Prostate gland (tissue), 2 donors: ENCODE data around the gene ITPRID2.

Experiments used
- POLR2A ChIP-seq: fragments of 450-650 bp; IDR thresholded peaks from one replicate; pipeline ENCODE4 v1.6.1; 2016; ENCODE audit warnings: antibody characterized with exemption, mild to moderate bottlenecking
- POLR2AphosphoS5 ChIP-seq: sonication (generic); formaldehyde crosslinking; IDR thresholded peaks from one replicate; pipeline ENCODE4 v1.6.1; 2017; ENCODE audit warnings: antibody characterized with exemption
- TF ChIP-seq, protein P1 (sequence below), 4 experiments: fragments of 200-600 bp in 2 of 4; fragments of 450-650 bp in 2 of 4; sonication (generic) in 2 of 4; IDR thresholded peaks; 1 replicate in 3 of 4; 2 replicates in 1 of 4; pipeline ENCODE4 v1.5.1; 2016 to 2019; ENCODE audit warnings: antibody characterized with exemption in 4 of 4, mild to moderate bottlenecking in 2 of 4, moderate library complexity in 2 of 4

DNA sequence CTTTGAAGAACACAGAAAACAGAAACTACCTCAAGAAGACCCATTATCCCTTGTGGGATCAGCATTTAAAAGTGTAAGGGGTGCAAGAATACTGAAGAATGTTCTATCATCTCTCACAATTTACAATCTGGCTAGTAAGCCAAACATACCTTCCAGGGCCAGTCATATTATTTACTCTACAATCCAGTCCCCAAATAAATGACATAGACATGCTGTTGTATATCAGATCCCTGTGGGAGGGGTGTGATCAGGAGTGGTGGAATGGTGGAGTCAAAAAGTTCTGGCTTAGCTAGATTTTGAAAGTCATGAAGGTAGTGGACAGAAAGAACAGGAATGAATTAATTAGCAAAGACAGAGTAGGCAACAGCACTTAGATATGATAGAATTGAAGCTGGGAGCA, 1.8 kb upstream of the ITPRID2 start:
- TF ChIP-seq, protein P1, sequence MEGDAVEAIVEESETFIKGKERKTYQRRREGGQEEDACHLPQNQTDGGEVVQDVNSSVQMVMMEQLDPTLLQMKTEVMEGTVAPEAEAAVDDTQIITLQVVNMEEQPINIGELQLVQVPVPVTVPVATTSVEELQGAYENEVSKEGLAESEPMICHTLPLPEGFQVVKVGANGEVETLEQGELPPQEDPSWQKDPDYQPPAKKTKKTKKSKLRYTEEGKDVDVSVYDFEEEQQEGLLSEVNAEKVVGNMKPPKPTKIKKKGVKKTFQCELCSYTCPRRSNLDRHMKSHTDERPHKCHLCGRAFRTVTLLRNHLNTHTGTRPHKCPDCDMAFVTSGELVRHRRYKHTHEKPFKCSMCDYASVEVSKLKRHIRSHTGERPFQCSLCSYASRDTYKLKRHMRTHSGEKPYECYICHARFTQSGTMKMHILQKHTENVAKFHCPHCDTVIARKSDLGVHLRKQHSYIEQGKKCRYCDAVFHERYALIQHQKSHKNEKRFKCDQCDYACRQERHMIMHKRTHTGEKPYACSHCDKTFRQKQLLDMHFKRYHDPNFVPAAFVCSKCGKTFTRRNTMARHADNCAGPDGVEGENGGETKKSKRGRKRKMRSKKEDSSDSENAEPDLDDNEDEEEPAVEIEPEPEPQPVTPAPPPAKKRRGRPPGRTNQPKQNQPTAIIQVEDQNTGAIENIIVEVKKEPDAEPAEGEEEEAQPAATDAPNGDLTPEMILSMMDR (IDR thresholded peaks at IDR 0.05), result no peak
- no peak for TF ChIP-seq POLR2A
- TF ChIP-seq POLR2AphosphoS5, result no peak
